Colonic mucosa (tissue), 4 donors: ENCODE measurements around the gene VASH2. TPM values are rescaled to one million over a fixed set of nuclear protein-coding genes. Genes with fewer than 3 reads are reported as not detected.
"Not testable (repeated sequence)": the region's sequence is repeated elsewhere in the genome, so short reads cannot be mapped to it uniquely, and the experiment has no call there.

Experiments
- DNase-seq: peaks from one replicate; pipeline ENCODE4 v3.0.0-alpha.2; 2020
- H3K27ac ChIP-seq: fragments of 200-600 bp; one replicate; pipeline ENCODE4 v1.8.0; 2021
- H3K27me3 ChIP-seq: fragments of 200-600 bp; one replicate; pipeline ENCODE4 v1.8.0; 2021
- H3K36me3 ChIP-seq: fragments of 200-600 bp; one replicate; pipeline ENCODE4 v1.8.0; 2021
- H3K4me1 ChIP-seq: fragments of 200-600 bp; one replicate; pipeline ENCODE4 v1.8.0; 2021; ENCODE audit warnings: mild to moderate bottlenecking
- H3K4me3 ChIP-seq: fragments of 200-600 bp; one replicate; pipeline ENCODE4 v1.8.0; 2021
- H3K9ac ChIP-seq, 2 donors: one replicate each; pipeline ENCODE4 v1.7.0; 2013; ENCODE audit warnings: control low read depth in 2 of 2, low read depth in 2 of 2, low read length in 2 of 2
- H3K9me3 ChIP-seq: fragments of 200-600 bp; one replicate; pipeline ENCODE4 v1.8.0; 2021
- intact Hi-C: fragments of 100-400 bp; cut with DNase I; formaldehyde crosslinking; loops from one replicate; pipeline ENCODE4 v1.14.1; 2022
- total RNA-seq, 2 donors: library from RNA; stranded (reverse); fragmentation: NEBNext Ultra II Directional in 1 of 2; extraction: Animal tissue kit (Norgen Biotek cat#: 25700) in 1 of 2; gene quantifications; one replicate each; pipeline ENCODE4 v1.2.1, GENCODE V29; 2021
- TF ChIP-seq, protein P1 (sequence below): fragments of 200-600 bp; IDR thresholded peaks from one replicate; pipeline ENCODE4 v1.8.0; 2022; ENCODE audit warnings: antibody characterized with exemption, mild to moderate bottlenecking
- donor health status: healthy.
- donor health status: DM: no; HTN: no; CAD: no.
- donor health status: DM: no; HTN: no; CAD: no.

Gene VASH2
- total RNA-seq, 2 donors from 2014 or later: 0.48 to 1.6 TPM

DNA sequence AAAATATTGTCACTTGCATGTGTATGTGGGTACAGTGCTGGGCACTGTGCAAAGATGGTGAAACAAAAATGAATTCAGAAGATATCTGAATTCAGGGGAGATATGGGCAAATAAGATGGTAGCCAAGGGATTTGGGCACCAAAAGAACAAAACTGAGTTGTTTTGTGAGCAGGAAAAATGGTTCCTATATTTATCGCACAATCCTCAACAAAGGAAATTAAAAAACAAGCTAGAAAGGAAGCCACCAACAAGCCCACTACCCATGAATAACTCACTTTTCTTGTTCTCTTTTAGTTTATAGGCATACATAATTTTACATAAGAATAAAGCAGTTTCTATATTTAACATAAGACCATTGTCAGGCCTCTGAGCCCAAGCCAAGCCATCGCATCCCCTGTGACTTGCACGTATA, 40.7 kb upstream of the VASH2 start:
- Histone ChIP-seq H3K36me3 (no peaks in the 10 kb centered on the region), H3K9me3 (no peaks in the 10 kb centered on the region), H3K9ac (no peak overlapping the region), H3K4me1 (no peaks in the 10 kb centered on the region), H3K4me3 (no peak overlapping the region), H3K27ac (no peak overlapping the region), H3K27me3 (no peaks in the 10 kb centered on the region)
- intact Hi-C loops: no loop called here
- TF ChIP-seq, protein P1, sequence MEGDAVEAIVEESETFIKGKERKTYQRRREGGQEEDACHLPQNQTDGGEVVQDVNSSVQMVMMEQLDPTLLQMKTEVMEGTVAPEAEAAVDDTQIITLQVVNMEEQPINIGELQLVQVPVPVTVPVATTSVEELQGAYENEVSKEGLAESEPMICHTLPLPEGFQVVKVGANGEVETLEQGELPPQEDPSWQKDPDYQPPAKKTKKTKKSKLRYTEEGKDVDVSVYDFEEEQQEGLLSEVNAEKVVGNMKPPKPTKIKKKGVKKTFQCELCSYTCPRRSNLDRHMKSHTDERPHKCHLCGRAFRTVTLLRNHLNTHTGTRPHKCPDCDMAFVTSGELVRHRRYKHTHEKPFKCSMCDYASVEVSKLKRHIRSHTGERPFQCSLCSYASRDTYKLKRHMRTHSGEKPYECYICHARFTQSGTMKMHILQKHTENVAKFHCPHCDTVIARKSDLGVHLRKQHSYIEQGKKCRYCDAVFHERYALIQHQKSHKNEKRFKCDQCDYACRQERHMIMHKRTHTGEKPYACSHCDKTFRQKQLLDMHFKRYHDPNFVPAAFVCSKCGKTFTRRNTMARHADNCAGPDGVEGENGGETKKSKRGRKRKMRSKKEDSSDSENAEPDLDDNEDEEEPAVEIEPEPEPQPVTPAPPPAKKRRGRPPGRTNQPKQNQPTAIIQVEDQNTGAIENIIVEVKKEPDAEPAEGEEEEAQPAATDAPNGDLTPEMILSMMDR: no peak
- no peak for DNase-seq

DNA sequence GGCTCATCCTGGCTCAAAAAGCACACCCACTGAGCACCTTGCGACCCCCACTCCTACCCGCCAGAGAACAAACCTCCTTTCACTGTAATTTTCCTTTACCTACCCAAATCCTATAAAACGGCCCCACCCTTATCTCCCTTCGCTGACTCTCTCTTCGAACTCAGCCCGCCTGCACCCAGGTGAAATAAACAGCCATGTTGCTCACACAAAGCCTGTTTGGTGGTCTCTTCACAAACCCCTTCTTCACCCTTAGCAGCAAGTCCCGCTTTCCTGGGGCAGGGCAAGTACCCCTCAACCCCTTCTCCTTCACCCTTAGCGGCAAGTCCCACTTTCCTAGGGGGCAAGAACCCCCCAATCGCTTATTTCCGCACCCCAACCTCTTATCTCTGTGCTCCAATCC, 40.1 kb upstream of the VASH2 start:
- H3K27me3 ChIP-seq, intact Hi-C loops, H3K27ac ChIP-seq, H3K4me1 ChIP-seq, H3K9me3 ChIP-seq, H3K36me3 ChIP-seq, DNase-seq, H3K9ac ChIP-seq, H3K4me3 ChIP-seq: not testable (repeated sequence)

DNA sequence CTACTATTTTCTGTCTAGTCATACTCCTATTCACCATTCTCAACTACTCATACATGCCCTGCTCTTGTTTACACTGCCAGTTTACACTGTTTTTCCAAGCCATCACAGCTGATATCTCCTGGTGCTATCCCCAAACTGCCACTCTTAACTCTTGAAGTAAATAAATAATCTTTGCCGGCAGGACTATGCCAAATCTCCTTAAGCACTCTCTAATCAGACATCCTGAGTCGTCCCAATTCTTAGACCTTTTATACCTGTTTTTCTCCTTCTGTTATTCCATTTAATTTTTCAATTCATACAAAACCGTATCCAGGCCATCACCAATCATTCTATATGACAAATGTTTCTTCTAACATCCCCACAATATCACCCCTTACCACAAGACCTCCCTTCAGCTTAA, 36.7 kb upstream of the VASH2 start:
- H3K9me3 ChIP-seq, H3K36me3 ChIP-seq, DNase-seq, intact Hi-C loops, H3K4me1 ChIP-seq, H3K4me3 ChIP-seq, H3K27me3 ChIP-seq, H3K27ac ChIP-seq, H3K9ac ChIP-seq: not testable (repeated sequence)

DNA sequence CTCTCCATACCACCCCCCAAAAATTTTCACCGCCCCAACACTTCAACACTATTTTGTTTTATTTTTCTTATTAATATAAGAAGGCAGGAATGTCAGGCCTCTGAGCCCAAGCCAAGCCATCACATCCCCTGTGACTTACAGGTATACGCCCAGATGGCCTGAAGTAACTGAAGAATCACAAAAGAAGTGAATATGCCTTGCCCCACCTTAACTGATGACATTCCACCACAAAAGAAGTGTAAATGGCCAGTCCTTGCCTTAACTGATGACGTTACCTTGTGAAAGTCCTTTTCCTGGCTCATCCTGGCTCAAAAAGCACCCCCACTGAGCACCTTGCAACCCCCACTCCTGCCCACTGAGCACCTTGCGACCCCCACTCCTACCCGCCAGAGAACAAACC, 36.2 kb upstream of the VASH2 start:
- H3K36me3 ChIP-seq, H3K4me1 ChIP-seq, H3K9ac ChIP-seq, H3K27me3 ChIP-seq, H3K9me3 ChIP-seq, intact Hi-C loops, DNase-seq, H3K4me3 ChIP-seq, H3K27ac ChIP-seq: not testable (repeated sequence)

DNA sequence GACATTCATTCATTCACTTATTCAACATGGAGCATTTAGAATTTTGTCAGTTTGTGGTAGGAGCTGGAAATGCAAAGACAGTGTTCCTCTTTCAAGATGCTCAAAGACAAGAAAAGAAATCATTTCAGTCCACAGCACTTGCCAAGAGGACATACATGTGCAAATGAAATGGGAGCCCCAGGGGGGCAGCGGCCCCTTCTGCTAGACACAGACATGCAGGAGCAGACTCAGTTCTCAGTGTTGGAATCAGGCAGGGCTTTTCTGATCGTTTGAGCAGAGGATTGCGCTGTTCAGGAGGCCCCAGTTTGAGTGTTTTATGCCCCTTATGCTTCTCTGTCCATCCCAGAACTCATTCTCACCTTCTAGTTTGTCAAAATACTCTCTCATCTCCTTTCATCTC, 35.6 kb upstream of the VASH2 start:
- Histone ChIP-seq H3K27ac (no peak overlapping the region), H3K4me1 (no peaks in the 10 kb centered on the region), H3K9ac (no peak overlapping the region), H3K4me3 (no peak overlapping the region), H3K27me3 (no peaks in the 10 kb centered on the region), H3K9me3 (no peaks in the 10 kb centered on the region), H3K36me3 (no peaks in the 10 kb centered on the region)
- TF ChIP-seq, protein P1: no peak
- intact Hi-C loops: no loop called here
- DNase-seq: no peak

DNA sequence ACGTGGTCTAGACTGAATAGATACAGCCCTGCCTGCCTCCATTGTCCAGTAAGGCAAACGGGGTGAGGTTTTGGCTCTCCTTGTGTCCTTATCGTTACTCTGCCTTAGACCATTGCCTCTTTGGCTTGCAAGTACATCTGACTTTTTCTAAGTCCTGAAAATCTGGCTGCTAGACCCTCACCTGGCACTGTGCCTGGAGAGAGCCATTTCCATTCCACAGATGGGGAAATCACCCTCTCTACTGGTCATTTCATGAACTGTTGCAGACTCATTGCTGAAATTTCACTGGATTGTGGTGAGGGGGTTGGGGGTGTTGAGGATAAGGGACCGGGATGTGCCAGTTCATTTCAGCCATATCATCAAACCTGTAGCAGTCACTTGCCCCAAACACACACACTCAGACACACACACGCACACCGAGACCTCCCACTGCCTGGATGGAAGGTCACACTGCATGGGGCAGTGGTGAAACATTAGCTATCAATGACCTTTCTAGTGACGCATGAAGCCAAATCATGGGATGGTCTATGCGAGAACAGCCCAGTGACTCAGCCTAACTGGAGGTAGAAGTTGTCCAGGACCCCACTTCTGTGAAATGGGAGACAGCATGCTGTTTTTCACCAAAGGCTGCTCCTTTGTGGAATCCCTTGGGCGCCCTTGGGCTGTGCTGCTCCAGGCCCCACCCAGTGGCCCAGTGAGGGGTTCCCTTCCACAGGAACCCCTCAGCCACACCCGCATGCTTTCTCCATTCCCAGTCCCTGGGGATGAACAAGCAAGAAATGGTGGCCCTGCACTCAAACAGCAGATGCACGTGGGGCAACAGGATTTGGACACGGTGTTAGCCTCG, 34.9 kb upstream of the VASH2 start:
- H3K9ac ChIP-seq: no peak overlapping the region
- H3K27me3 ChIP-seq: no peaks in the 10 kb centered on the region
- no peaks in the 10 kb centered on the region for H3K36me3 ChIP-seq
- H3K4me3 ChIP-seq: no peak overlapping the region
- no peaks in the 10 kb centered on the region for H3K4me1 ChIP-seq
- TF ChIP-seq, protein P1: no peak
- no peak overlapping the region for H3K27ac ChIP-seq
- no peaks in the 10 kb centered on the region for H3K9me3 ChIP-seq
- intact Hi-C loops: no loop called here
- no peak for DNase-seq

DNA sequence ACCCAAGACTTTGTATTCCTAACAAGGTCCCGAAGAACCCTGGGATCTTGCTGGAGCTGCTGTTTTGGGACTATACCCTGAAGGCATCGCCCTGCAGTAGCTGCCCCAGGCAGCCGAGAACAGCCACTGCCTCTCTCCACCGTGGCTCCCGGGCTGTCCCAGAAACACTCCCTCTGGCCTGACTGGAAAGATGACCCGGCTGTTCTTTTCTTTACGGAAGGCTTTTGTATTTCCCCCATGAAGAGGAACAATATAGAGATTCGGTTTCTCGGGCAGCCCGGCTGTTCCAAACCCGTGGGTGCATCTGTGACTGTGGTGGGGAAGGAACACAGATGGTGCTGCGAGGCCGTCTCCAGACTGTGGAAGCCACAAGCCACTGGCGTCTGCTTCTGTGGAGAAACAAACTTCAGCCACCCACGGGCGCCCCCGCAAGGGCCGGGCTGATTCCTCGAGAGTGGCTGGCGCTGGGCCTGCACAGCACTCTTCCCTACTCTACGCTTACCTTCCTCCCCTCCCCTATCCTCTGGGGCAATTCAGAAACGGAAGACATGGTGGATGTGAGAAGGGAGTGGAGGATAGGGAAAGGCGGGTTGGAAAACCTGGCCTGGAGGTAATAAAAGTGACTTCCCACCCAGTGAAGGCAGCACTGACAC, 33.7 kb upstream of the VASH2 start:
- no peak overlapping the region for H3K9ac ChIP-seq
- TF ChIP-seq, protein P1: no peak
- no peak overlapping the region for H3K4me3 ChIP-seq
- no peaks in the 10 kb centered on the region for H3K9me3 ChIP-seq
- intact Hi-C loops: no loop called here
- no peak overlapping the region for H3K27ac ChIP-seq
- H3K4me1 ChIP-seq: no peaks in the 10 kb centered on the region
- no peaks in the 10 kb centered on the region for H3K27me3 ChIP-seq
- DNase-seq: peak; percentile 29
- no peaks in the 10 kb centered on the region for H3K36me3 ChIP-seq
